H9 (cell line): Measurements from ENCODE around the gene CERS6. TPM values are rescaled to one million over a fixed set of nuclear protein-coding genes. Genes with fewer than 3 reads are reported as not detected.

ENCODE experiments used
- DNase-seq: peaks from one replicate; pipeline ENCODE4 v3.0.0-alpha.2; 2017
- H2AFZ ChIP-seq: one replicate; pipeline ENCODE4 v1.6.1; 2013; ENCODE audit warnings: mild to moderate bottlenecking, low read length, control low read depth, moderate library complexity
- H2AK5ac ChIP-seq: 2 replicates; pipeline ENCODE4 v1.6.1; 2013; ENCODE audit warnings: low read length, control low read depth, mixed read lengths; ENCODE audit not compliant: insufficient read length
- H2BK120ac ChIP-seq: one replicate; pipeline ENCODE4 v1.6.1; 2013; ENCODE audit warnings: low read depth, mild to moderate bottlenecking, low read length, control low read depth, inconsistent platforms; ENCODE audit not compliant: poor library complexity, severe bottlenecking
- H2BK12ac ChIP-seq: 2 replicates; pipeline ENCODE4 v1.6.1; 2013; ENCODE audit warnings: low read length, control low read depth, mixed read lengths, low read depth; ENCODE audit not compliant: insufficient read length
- H2BK15ac ChIP-seq: 2 replicates; pipeline ENCODE4 v1.6.1; 2013; ENCODE audit warnings: low read depth, low read length, control low read depth
- H2BK20ac ChIP-seq: one replicate; pipeline ENCODE4 v1.6.1; 2013; ENCODE audit warnings: low read depth, mild to moderate bottlenecking, low read length, control low read depth, inconsistent platforms; ENCODE audit not compliant: poor library complexity, severe bottlenecking
- H2BK5ac ChIP-seq: 2 replicates; pipeline ENCODE4 v1.6.1; 2013; ENCODE audit warnings: low read length, control low read depth, mixed read lengths; ENCODE audit not compliant: insufficient read length
- H3K14ac ChIP-seq: 2 replicates; pipeline ENCODE4 v1.6.1; 2013; ENCODE audit warnings: low read length, control low read depth; ENCODE audit not compliant: insufficient read depth
- H3K18ac ChIP-seq: 2 replicates; pipeline ENCODE4 v1.6.1; 2013; ENCODE audit warnings: low read depth, mild to moderate bottlenecking, mixed read lengths, low read length, control low read depth; ENCODE audit not compliant: insufficient read length
- H3K23ac ChIP-seq: 2 replicates; pipeline ENCODE4 v1.6.1; 2013; ENCODE audit warnings: low read length, control low read depth, mixed read lengths, low read depth; ENCODE audit not compliant: insufficient read length
- H3K23me2 ChIP-seq: 2 replicates; pipeline ENCODE4 v1.6.1; 2013; ENCODE audit warnings: low read depth, mild to moderate bottlenecking, mixed read lengths, low read length, control low read depth; ENCODE audit not compliant: insufficient read length, poor library complexity, severe bottlenecking
- H3K27ac ChIP-seq: 2 replicates; pipeline ENCODE4 v1.5.1; 2013; ENCODE audit warnings: low read length, control low read depth, mixed read lengths, low read depth; ENCODE audit not compliant: insufficient read length
- H3K27me3 ChIP-seq: 2 replicates; pipeline ENCODE4 v1.6.1; 2013; ENCODE audit warnings: low read length, control low read depth, inconsistent platforms; ENCODE audit not compliant: insufficient read depth
- H3K4ac ChIP-seq: 2 replicates; pipeline ENCODE4 v1.6.1; 2013; ENCODE audit warnings: low read depth, mild to moderate bottlenecking, control low read depth, inconsistent platforms, low read length, moderate library complexity
- H3K4me1 ChIP-seq: 2 replicates; pipeline ENCODE4 v1.6.1; 2013; ENCODE audit warnings: low read length, control low read depth, inconsistent platforms; ENCODE audit not compliant: insufficient read depth
- H3K4me2 ChIP-seq: 2 replicates; pipeline ENCODE4 v1.6.1; 2013; ENCODE audit warnings: low read length, control low read depth, mixed read lengths; ENCODE audit not compliant: insufficient read length, insufficient read depth
- H3K56ac ChIP-seq: 2 replicates; pipeline ENCODE4 v1.6.1; 2013; ENCODE audit warnings: low read depth, mild to moderate bottlenecking, mixed read lengths, low read length, control low read depth; ENCODE audit not compliant: insufficient read length
- H3K79me1 ChIP-seq: 2 replicates; pipeline ENCODE4 v1.6.1; 2013; ENCODE audit warnings: low read depth, mild to moderate bottlenecking, moderate library complexity, low read length, control low read depth, inconsistent platforms; ENCODE audit not compliant: insufficient read depth, poor library complexity, severe bottlenecking
- H3K79me2 ChIP-seq: 2 replicates; pipeline ENCODE4 v1.6.1; 2013; ENCODE audit warnings: low read length, control low read depth, inconsistent platforms; ENCODE audit not compliant: insufficient read depth
- H3K9ac ChIP-seq: 2 replicates; pipeline ENCODE4 v1.6.1; 2013; ENCODE audit warnings: low read length, control low read depth, mixed read lengths; ENCODE audit not compliant: insufficient read length; ENCODE audit errors: extremely low read depth
- H3K9me3 ChIP-seq: one replicate; pipeline ENCODE4 v1.6.1; 2013; ENCODE audit warnings: low read depth, low read length, inconsistent platforms; ENCODE audit not compliant: control insufficient read depth
- H3T11ph ChIP-seq: one replicate; pipeline ENCODE4 v1.6.1; 2013; ENCODE audit warnings: mild to moderate bottlenecking, low read length, control low read depth, inconsistent platforms
- H4K20me1 ChIP-seq: one replicate; pipeline ENCODE4 v1.6.1; 2013; ENCODE audit not compliant: control insufficient read depth, insufficient read length, insufficient read depth
- H4K5ac ChIP-seq: 2 replicates; pipeline ENCODE4 v1.6.1; 2013; ENCODE audit warnings: low read depth, mild to moderate bottlenecking, mixed read lengths, low read length, control low read depth; ENCODE audit not compliant: insufficient read length
- H4K8ac ChIP-seq: replicated peaks from 2 replicates; pipeline ENCODE4 v1.6.1; 2013; ENCODE audit warnings: low read length, control low read depth, mixed read lengths, low read depth; ENCODE audit not compliant: insufficient read length
- H4K91ac ChIP-seq: 2 replicates; pipeline ENCODE4 v1.6.1; 2013; ENCODE audit warnings: low read depth, mild to moderate bottlenecking, moderate library complexity, mixed read lengths, low read length, control low read depth; ENCODE audit not compliant: insufficient read length
- H3K27ac Mint-ChIP-seq, 3 experiments: 2 replicates in 2 of 3; 3 replicates in 1 of 3; pipeline ENCODE4 v1.8.0; 2020 to 2021; ENCODE audit warnings: mixed read lengths in 3 of 3, mild to moderate bottlenecking in 1 of 3, moderate library complexity in 1 of 3
- H3K27me3 Mint-ChIP-seq: 2 replicates; pipeline ENCODE4 v1.8.0; 2021; ENCODE audit warnings: low read depth, mild to moderate bottlenecking, moderate library complexity, mixed read lengths
- H3K36me3 Mint-ChIP-seq, 3 experiments: 2 replicates in 2 of 3; 3 replicates in 1 of 3; pipeline ENCODE4 v1.8.0; 2020 to 2021; ENCODE audit warnings: low read depth in 3 of 3, mixed read lengths in 3 of 3; ENCODE audit not compliant: insufficient read depth in 1 of 3
- H3K4me1 Mint-ChIP-seq, 2 experiments: 2 replicates each; pipeline ENCODE4 v1.8.0; 2020; ENCODE audit warnings: mixed read lengths in 2 of 2
- H3K4me3 Mint-ChIP-seq, 2 experiments: 2 replicates in 1 of 2; 3 replicates in 1 of 2; pipeline ENCODE4 v1.8.0; 2020 to 2021; ENCODE audit warnings: mild to moderate bottlenecking in 2 of 2, mixed read lengths in 2 of 2, moderate library complexity in 1 of 2
- H3K9me3 Mint-ChIP-seq, 2 experiments: 2 replicates in 1 of 2; 3 replicates in 1 of 2; pipeline ENCODE4 v1.8.0; 2020; ENCODE audit warnings: mild to moderate bottlenecking in 2 of 2, mixed read lengths in 2 of 2, moderate library complexity in 1 of 2
- CTCF ChIP-seq: fragments of 200-600 bp; sonication (generic); conservative IDR thresholded peaks from 3 replicates; pipeline ENCODE4 v1.8.0; 2021; ENCODE audit warnings: antibody characterized with exemption, mild to moderate bottlenecking
- WGBS: extraction: QIAGEN DNeasy Blood & Tissue Kit; methylation state at CpG from one replicate; pipeline ENCODE4 v1.1.7; 2013; ENCODE audit warnings: missing lambda C conversion rate, low lambda C conversion rate, mixed read lengths; ENCODE audit not compliant: insufficient read length; ENCODE audit errors: extremely low coverage; 5-methylcytosine and 5-hydroxymethylcytosine counted together
- total RNA-seq: library from RNA; stranded (reverse); gene quantifications from 2 replicates; pipeline ENCODE4 v1.2.1, GENCODE V29; 2021

Gene CERS6
- total RNA-seq, 1 experiment from 2014 or later = 17.7 TPM

- H3K36me3 Mint-ChIP-seq = no peaks in the 10 kb centered on the region
Observed at GRCh38 chr2:168679741-168680310, 223.8 kb downstream of the CERS6 start.

More at GRCh38 chr2:168679741-168680310, 223.8 kb downstream of the CERS6 start:
- no peak overlapping the region for H2BK20ac ChIP-seq
- H2BK5ac ChIP-seq = no peak overlapping the region
- no peak overlapping the region for H3K4ac ChIP-seq
- no peak for TF ChIP-seq CTCF
- no peak overlapping the region for H4K91ac ChIP-seq
- no peaks in the 10 kb centered on the region for H4K20me1 ChIP-seq
- no peak overlapping the region for H3K27ac ChIP-seq
- Mint-ChIP-seq H3K4me1 (peaks cover 23 to 31% of the 10 kb centered on the region in 2 experiments), H3K4me3 (no peak overlapping the region), H3K9me3 (no peaks in the 10 kb centered on the region), H3K27ac (peak overlapping the region; percentile 20 to 56 (median 41); a peak in 5 of 7 replicates), H3K27me3 (no peaks in the 10 kb centered on the region)
- no peaks in the 10 kb centered on the region for H3K79me2 ChIP-seq
- H3K9ac ChIP-seq = no peak overlapping the region
- H3K56ac ChIP-seq = no peak overlapping the region
- no peak overlapping the region for H2BK12ac ChIP-seq
- no peaks in the 10 kb centered on the region for H3K23me2 ChIP-seq
- no peak overlapping the region for H3K18ac ChIP-seq
- no peaks in the 10 kb centered on the region for H3K79me1 ChIP-seq
- H3K27me3 ChIP-seq = no peaks in the 10 kb centered on the region
- no peak overlapping the region for H3K23ac ChIP-seq
- no peak overlapping the region for H2AK5ac ChIP-seq
- no peak overlapping the region for H3T11ph ChIP-seq
- no peak overlapping the region for H4K5ac ChIP-seq
- H2BK15ac ChIP-seq = no peak overlapping the region
- H3K14ac ChIP-seq = no peak overlapping the region
- no peak overlapping the region for H3K4me2 ChIP-seq
- no peak overlapping the region for H4K8ac ChIP-seq
- WGBS = no CpG with 5 or more reads among the region's 8 CpGs
- H3K9me3 ChIP-seq = no peaks in the 10 kb centered on the region
- no peak for DNase-seq
- no peaks in the 10 kb centered on the region; the same call in 1 of the 2 replicates for H3K4me1 ChIP-seq
- H2BK120ac ChIP-seq = no peak overlapping the region
- no peak overlapping the region for H2AFZ ChIP-seq
